KMS-11 (cell line): ENCODE data around the gene OSGEP.

Experiments used
- H2AFZ ChIP-seq: fragments of 200-600 bp; sonication (generic); 2 replicates; pipeline ENCODE4 v1.6.1; 2016; ENCODE audit warnings: antibody characterized with exemption, mixed run types, low read depth
- H3K27ac ChIP-seq: fragments of 200-600 bp; sonication (generic); 2 replicates; pipeline ENCODE4 v1.6.1; 2016; ENCODE audit warnings: mild to moderate bottlenecking, mixed run types
- H3K27me3 ChIP-seq: fragments of 200-600 bp; sonication (generic); 2 replicates; pipeline ENCODE4 v1.6.1; 2017; ENCODE audit warnings: mild to moderate bottlenecking, low read depth, mixed run types, moderate library complexity; ENCODE audit not compliant: insufficient read depth
- H3K36me3 ChIP-seq: fragments of 200-600 bp; sonication (generic); 2 replicates; pipeline ENCODE4 v1.6.1; 2017; ENCODE audit warnings: mild to moderate bottlenecking, mixed run types; ENCODE audit not compliant: insufficient read depth
- H3K4me1 ChIP-seq: fragments of 200-600 bp; sonication (generic); 2 replicates; pipeline ENCODE4 v1.6.1; 2016; ENCODE audit warnings: mild to moderate bottlenecking, low read depth, mixed run types; ENCODE audit not compliant: poor library complexity, severe bottlenecking
- H3K4me2 ChIP-seq: fragments of 200-600 bp; sonication (generic); 2 replicates; pipeline ENCODE4 v1.7.0; 2016; ENCODE audit warnings: mild to moderate bottlenecking, mixed run types
- H3K4me3 ChIP-seq: fragments of 200-600 bp; sonication (generic); IDR thresholded peaks from 2 replicates; pipeline ENCODE4 v1.6.1; 2017; ENCODE audit warnings: low read depth, low read length, mixed read lengths; ENCODE audit not compliant: insufficient read depth
- H3K79me2 ChIP-seq: fragments of 200-600 bp; sonication (generic); 2 replicates; pipeline ENCODE4 v1.6.1; 2016; ENCODE audit warnings: low read depth, mixed run types; ENCODE audit not compliant: insufficient read depth
- H3K9ac ChIP-seq: fragments of 200-600 bp; sonication (generic); 2 replicates; pipeline ENCODE4 v1.6.1; 2016; ENCODE audit warnings: mild to moderate bottlenecking, mixed run types
- H4K20me1 ChIP-seq: fragments of 200-600 bp; sonication (generic); 2 replicates; pipeline ENCODE4 v1.6.1; 2016; ENCODE audit warnings: mild to moderate bottlenecking, mixed run types; ENCODE audit not compliant: insufficient read depth
- CTCF ChIP-seq: fragments of 200-600 bp; sonication (generic); conservative IDR thresholded peaks from 2 replicates; pipeline ENCODE4 v1.6.1; 2017; ENCODE audit warnings: low read depth, mild to moderate bottlenecking, antibody characterized with exemption, low read length, moderate library complexity, mixed read lengths

Gene OSGEP

GRCh38 chr14:20469890-20470602 is 15.4 kb upstream of the OSGEP start:
- Histone ChIP-seq H4K20me1 (no peaks in the 10 kb centered on the region), H3K27me3 (no peaks in the 10 kb centered on the region), H3K27ac (peak overlapping the region; percentile 86), H3K79me2 (peaks cover 40% of the 10 kb centered on the region), H3K4me2 (peak overlapping the region; percentile 90), H3K9ac (peak overlapping the region; percentile 89), H3K4me3 (no peak overlapping the region), H3K36me3 (peaks cover 4% of the 10 kb centered on the region; the same call in 1 of the 2 replicates), H2AFZ (peak overlapping the region; percentile 12; the same call in 1 of the 2 replicates), H3K4me1 (peaks cover 26% of the 10 kb centered on the region)
- TF ChIP-seq CTCF, result no peak

GRCh38 chr14:20469242-20469889 is 14.8 kb upstream of the OSGEP start, which contains the start of gene PNP:
Gene PNP (plus strand): TSS chr14:20469406. CDS start chr14:20469525, 119 bp downstream.
- peaks cover 23% of the 10 kb centered on the region for H3K4me1 ChIP-seq
- no peaks in the 10 kb centered on the region for H3K27me3 ChIP-seq
- H4K20me1 ChIP-seq, result no peaks in the 10 kb centered on the region
- no peak for TF ChIP-seq CTCF
- H2AFZ ChIP-seq, result peak within 1 kb of the TSS; percentile 66
- peak within 1 kb of the TSS; percentile 90; the same call in 1 of the 2 replicates for H3K4me2 ChIP-seq
- H3K36me3 ChIP-seq, result no peaks in the 10 kb centered on the region; the same call in 1 of the 2 replicates
- peaks cover 37% of the 10 kb centered on the region for H3K79me2 ChIP-seq
- peak within 1 kb of the TSS; percentile 86 for H3K27ac ChIP-seq
- H3K9ac ChIP-seq, result peak within 1 kb of the TSS; percentile 89
- H3K4me3 ChIP-seq, result no peak within 1 kb of the TSS

GRCh38 chr14:20468764-20469241 is 14.2 kb upstream of the OSGEP start:
- Histone ChIP-seq H3K4me1 (peaks cover 23% of the 10 kb centered on the region), H3K4me3 (no peak overlapping the region), H3K4me2 (peak overlapping the region; percentile 78; the same call in 1 of the 2 replicates), H3K9ac (peak overlapping the region; percentile 89; the same call in 1 of the 2 replicates), H4K20me1 (no peaks in the 10 kb centered on the region), H3K27me3 (no peaks in the 10 kb centered on the region), H3K36me3 (no peaks in the 10 kb centered on the region), H2AFZ (peak overlapping the region; percentile 66), H3K79me2 (peaks cover 37% of the 10 kb centered on the region), H3K27ac (peak overlapping the region; percentile 86)
- TF ChIP-seq CTCF, result no peak

- Histone ChIP-seq H3K36me3 (no peaks in the 10 kb centered on the region), H3K27me3 (no peaks in the 10 kb centered on the region), H3K4me1 (peaks cover 11% of the 10 kb centered on the region), H3K79me2 (peaks cover 15% of the 10 kb centered on the region), H3K9ac (peak within 1 kb of the TSS; percentile 49; the same call in 1 of the 2 replicates), H3K27ac (peak within 1 kb of the TSS; percentile 59), H2AFZ (peak within 1 kb of the TSS; percentile 60), H3K4me3 (no peak within 1 kb of the TSS), H3K4me2 (peak within 1 kb of the TSS; percentile 68), H4K20me1 (no peaks in the 10 kb centered on the region)
- no peak for TF ChIP-seq CTCF
Observed at GRCh38 chr14:20461225-20462141, 6.9 kb upstream of the OSGEP start, which contains the start of gene PIP4P1. Gene PIP4P1 (minus strand): TSS chr14:20461434. CDS start chr14:20461325, 109 bp downstream.
